Measurements from ENCODE around the gene HTR4. TPM values are rescaled to one million over a fixed set of nuclear protein-coding genes. Genes with fewer than 3 reads are reported as not detected.

The HTR4 gene
- total RNA-seq, 1 donor from 2014 or later = not detected

DNA sequence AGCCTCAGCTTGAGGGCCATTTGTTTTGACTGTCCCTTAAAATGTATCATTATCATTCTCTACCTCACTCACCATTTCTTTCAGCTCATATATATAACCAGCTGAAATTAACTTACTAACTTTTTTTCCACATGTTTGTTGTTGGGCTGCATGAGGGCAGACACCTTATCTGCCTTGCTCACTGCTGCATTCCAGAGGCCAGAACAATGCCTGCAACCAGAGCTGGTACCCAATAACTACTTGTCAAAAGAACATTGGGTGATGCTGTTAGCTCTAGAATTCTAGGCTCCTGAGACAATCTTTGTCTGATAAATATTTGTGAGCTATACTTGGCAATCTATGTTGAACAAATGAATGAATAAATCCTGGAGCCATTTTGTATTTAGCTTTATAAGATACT, 68.3 kb downstream of the HTR4 start:
- no peak overlapping the region for H3K27ac Mint-ChIP-seq
- H3K36me3 Mint-ChIP-seq (ENCODE audit: insufficient read depth) = no peaks in the 10 kb centered on the region
- H3K4me1 Mint-ChIP-seq (ENCODE audit: low read depth) = peaks cover 9% of the 10 kb centered on the region
- no peak overlapping the region for H3K4me3 Mint-ChIP-seq (ENCODE audit: low read depth)
- no peaks in the 10 kb centered on the region for H3K27me3 Mint-ChIP-seq
- TF ChIP-seq CTCF (IDR thresholded peaks at IDR 0.05; ENCODE audit: unreplicated experiment) = no peak
- peaks cover 1% of the 10 kb centered on the region for H3K9me3 Mint-ChIP-seq (ENCODE audit: low read depth)
- DNase-seq (ENCODE audit: low spot score, unreplicated experiment) = no peak

GRCh38 chr5:148584103-148584502, 70.2 kb downstream of the HTR4 start:
- H3K4me3 Mint-ChIP-seq (ENCODE audit: low read depth) = no peak overlapping the region
- no peak overlapping the region for H3K27ac Mint-ChIP-seq
- peaks cover 9% of the 10 kb centered on the region for H3K4me1 Mint-ChIP-seq (ENCODE audit: low read depth)
- DNase-seq (ENCODE audit: low spot score, unreplicated experiment) = no peak
- no peaks in the 10 kb centered on the region for H3K27me3 Mint-ChIP-seq
- peaks cover 12% of the 10 kb centered on the region for H3K9me3 Mint-ChIP-seq (ENCODE audit: low read depth)
- no peak for TF ChIP-seq CTCF (IDR thresholded peaks at IDR 0.05; ENCODE audit: unreplicated experiment)
- H3K36me3 Mint-ChIP-seq (ENCODE audit: insufficient read depth) = no peaks in the 10 kb centered on the region

DNA sequence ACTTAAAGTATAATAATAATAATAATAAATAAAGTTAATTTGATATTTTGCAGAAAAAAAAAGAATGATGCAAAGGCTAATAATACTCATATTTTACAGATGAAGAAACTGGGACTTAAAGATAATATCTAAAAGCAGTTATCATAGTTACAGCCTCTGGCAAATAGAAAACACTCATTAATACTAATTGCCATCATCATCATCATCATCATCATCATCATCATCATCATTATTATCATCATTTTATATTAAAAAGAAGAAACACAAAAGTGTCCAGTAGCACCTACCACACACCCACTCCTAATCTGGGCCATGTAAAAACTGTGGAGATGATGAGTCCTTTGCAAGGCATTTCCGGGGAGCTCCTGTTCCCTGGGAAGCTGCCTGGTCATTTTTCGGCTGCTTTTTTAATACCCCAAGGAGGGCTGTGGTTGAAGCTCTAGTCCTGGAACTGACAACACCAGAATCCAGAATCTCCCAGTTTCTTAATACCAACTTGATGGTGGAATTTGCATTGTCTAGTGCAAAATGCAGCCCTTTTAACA, 70.8 kb downstream of the HTR4 start:
- Mint-ChIP-seq H3K4me3 (ENCODE audit: low read depth) (no peak overlapping the region), H3K4me1 (ENCODE audit: low read depth) (peaks cover 9% of the 10 kb centered on the region), H3K36me3 (ENCODE audit: insufficient read depth) (no peaks in the 10 kb centered on the region), H3K9me3 (ENCODE audit: low read depth) (peaks cover 12% of the 10 kb centered on the region), H3K27me3 (no peaks in the 10 kb centered on the region), H3K27ac (no peak overlapping the region)
- DNase-seq (ENCODE audit: low spot score, unreplicated experiment) = no peak
- TF ChIP-seq CTCF (IDR thresholded peaks at IDR 0.05; ENCODE audit: unreplicated experiment) = no peak

- no peak for DNase-seq (ENCODE audit: low spot score, unreplicated experiment)
- Mint-ChIP-seq H3K4me1 (ENCODE audit: low read depth) (peaks cover 7% of the 10 kb centered on the region), H3K4me3 (ENCODE audit: low read depth) (no peak overlapping the region), H3K27ac (no peak overlapping the region), H3K27me3 (no peaks in the 10 kb centered on the region), H3K36me3 (ENCODE audit: insufficient read depth) (no peaks in the 10 kb centered on the region), H3K9me3 (ENCODE audit: low read depth) (no peaks in the 10 kb centered on the region)
- no peak for TF ChIP-seq CTCF (IDR thresholded peaks at IDR 0.05; ENCODE audit: unreplicated experiment)
Measured at GRCh38 chr5:148574167-148574566, 80.2 kb downstream of the HTR4 start.

DNA sequence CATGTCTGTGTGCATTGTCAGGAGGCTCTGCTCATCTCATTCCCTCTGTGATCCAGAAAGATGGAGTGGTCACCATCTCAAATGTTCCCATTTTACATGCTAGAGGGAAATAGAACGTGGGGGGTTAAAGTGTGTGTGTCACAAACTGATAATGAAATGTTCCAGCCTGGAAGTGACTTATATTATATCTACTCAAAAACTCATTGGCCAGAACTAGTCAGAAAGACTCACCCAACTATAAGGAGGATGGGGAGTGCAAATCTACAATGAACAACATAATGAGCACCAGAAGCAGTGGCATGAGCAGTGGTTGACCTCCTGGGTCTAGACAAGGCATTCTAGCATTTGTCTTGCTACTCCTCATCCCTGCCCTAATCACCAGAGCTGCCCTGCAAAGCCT, 81.0 kb downstream of the HTR4 start:
- H3K4me1 Mint-ChIP-seq (ENCODE audit: low read depth) = peaks cover 7% of the 10 kb centered on the region
- H3K27ac Mint-ChIP-seq = no peak overlapping the region
- no peak for TF ChIP-seq CTCF (IDR thresholded peaks at IDR 0.05; ENCODE audit: unreplicated experiment)
- no peaks in the 10 kb centered on the region for H3K9me3 Mint-ChIP-seq (ENCODE audit: low read depth)
- DNase-seq (ENCODE audit: low spot score, unreplicated experiment) = no peak
- H3K27me3 Mint-ChIP-seq = no peaks in the 10 kb centered on the region
- no peaks in the 10 kb centered on the region for H3K36me3 Mint-ChIP-seq (ENCODE audit: insufficient read depth)
- no peak overlapping the region for H3K4me3 Mint-ChIP-seq (ENCODE audit: low read depth)
